Stimulated activated CD4-positive, alpha-beta T cell treated with anti-CD3 and anti-CD28 coated beads, Interleukin-12 subunit alpha, Interleukin-12 subunit beta, amount 100 ng/mL, for 24 hours (primary cell): ENCODE measurements around the gene SLC39A5.

ENCODE experiments used
- DNase-seq, 2 experiments: peaks; one replicate each; pipeline ENCODE4 v3.0.0-alpha.2; 2020; ENCODE audit warnings: low read depth in 2 of 2

The SLC39A5 gene

DNA sequence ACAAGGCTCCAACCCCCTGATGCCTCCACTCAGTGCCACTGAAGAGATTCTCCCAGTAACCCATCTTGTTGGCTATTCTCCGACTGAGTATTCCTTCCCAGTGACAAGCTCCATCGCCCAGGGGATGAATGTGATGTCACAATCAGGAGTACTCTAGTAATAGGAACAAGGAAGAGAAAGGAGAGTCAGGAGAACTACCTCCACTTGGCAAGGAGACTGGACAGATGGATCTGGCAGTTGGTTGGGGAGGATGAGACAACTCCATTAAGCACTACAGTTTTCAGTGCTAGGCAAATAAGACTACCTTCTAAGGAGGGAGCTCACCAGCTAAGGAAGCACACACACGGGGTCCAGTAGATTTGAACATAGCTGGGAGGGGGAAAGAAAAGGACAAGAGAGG lies 13.4 kb upstream of the SLC39A5 start:
- DNase-seq, result no peak

DNA sequence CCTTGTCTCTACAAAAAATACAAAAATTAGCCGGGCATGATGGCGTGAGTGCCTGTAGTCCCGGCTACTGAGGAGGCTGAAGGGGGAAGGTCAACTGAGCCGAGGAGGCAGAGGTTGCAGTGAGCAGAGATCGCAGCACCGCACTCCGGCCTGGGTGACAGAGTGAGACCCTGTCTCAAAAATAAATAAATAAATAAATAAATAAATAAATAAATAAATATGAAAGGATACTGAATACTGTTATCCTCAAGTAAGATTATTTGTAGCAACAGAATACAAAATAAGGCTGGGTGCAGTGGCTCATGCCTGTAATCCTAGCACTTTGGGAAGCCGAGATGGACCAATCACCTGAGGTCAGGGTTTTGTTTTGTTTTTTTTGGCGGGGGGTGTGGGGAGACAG lies 10.0 kb upstream of the SLC39A5 start:
- DNase-seq, result no peak

DNA sequence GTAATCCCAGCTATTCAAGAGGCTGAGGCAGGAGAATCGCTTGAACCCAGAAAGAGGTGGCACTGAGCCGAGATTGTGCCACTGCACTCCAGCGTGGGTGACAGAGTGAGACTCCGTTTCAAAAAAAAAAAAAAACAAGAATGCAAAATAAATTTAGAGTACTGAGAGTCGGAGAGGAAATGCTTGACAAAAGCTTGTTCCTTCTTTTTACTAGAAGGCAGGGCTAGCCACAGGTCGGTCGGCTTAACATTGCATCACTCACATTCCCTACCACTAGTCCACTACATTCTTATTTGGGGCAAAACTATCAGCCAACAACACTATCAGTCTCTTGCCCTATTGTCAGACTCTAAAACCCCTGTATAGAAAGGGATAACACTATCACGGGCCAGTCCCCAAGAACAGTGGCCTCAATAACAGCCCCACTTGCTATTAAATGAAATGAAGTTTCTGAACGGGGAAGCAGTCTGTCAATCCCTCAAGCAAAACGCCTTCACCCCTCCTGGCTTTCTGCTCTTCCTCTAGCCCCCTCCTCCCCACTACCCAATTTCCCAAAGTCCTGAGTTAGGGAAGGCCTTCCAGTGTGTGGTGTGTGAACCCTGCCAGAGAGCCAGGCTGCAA lies 9.1 kb upstream of the SLC39A5 start:
- DNase-seq, result no peak

DNA sequence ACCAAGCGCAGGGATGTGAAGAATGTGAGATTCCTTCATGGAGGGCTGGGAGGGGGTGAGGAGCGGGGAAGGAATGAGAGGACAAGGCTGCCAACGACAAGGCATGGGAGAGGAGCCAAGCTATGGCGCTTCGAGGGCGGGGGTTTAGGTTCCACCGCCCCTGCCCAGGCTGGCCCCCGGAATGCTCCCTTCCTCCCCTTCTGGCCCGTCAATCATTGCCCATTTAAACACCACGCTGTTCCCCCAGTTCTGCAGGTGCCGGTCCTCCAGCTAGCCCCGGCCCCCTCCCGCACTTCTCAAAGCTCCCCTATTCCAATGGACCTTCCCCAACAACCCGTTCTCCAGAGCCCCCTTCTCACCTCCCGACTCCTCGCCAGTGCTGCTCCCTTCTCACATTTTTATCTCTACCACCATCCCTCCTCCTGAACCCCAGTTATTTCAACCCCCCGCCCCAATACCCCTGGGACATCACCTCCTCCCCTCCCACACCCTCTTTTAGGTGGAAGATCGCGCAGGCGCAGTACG lies 8.6 kb upstream of the SLC39A5 start:
- DNase-seq, result no peak

DNA sequence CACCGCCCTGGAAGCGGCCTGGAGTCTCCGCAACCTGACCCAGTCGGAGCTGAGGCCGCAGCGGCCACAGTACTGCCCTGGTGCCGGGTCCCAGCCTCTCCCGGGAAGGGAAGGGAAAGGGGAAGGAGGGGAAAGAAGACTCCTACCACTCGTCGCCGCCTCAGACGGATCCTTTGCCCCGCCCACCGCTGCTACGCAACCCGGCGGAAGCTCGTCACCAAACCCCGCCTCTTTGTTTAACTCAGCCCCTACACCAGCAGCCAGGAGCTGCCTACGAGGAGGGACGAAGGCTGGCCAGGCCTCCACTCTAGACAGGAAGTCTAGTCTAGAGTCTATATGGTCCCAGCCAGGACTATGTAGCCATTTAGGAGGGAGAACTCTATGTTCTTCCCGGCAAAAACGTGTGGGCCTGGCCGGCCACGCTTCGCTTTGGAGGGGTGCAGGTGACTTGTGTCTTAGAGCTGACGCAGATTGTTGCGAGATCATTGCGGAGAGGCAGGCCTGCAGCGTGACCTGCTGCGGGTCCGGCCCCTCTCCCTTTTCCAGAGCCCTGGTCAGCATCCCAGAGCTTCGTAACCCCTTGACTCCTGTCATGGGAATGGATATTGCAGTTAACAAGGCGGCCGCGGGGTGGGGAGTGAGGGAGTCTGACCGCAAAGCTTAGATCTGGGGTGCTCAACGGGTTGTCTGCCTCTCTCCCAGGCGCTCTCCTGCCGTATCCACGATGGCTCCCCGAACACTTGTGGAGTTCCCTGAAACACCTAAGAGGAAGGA lies 7.9 kb upstream of the SLC39A5 start, which contains the start of gene RNF41:
Gene RNF41, minus strand, starts transcription at position 166 of the 774 bp plus-strand sequence. CDS start 7,875 bp downstream, outside the sequence.
- DNase-seq, result peak; percentile 89 to 92

DNA sequence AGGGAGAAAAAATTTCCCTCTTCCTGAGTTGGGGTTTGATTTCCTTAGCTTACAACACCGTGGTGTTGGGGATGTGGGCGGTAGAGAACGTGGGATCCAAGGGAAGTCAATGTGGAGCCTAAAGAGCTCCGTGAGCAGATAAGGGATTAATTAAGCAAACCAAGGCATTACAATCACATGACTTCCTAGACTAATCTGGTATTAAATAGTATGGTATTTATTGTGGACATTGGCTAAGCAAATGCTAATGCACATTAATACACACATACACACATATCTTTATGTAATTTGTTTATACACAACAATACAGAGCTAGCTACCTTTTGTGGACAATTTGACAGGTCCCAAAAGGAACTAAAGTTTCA lies 7.3 kb upstream of the SLC39A5 start:
- no peak for DNase-seq

DNA sequence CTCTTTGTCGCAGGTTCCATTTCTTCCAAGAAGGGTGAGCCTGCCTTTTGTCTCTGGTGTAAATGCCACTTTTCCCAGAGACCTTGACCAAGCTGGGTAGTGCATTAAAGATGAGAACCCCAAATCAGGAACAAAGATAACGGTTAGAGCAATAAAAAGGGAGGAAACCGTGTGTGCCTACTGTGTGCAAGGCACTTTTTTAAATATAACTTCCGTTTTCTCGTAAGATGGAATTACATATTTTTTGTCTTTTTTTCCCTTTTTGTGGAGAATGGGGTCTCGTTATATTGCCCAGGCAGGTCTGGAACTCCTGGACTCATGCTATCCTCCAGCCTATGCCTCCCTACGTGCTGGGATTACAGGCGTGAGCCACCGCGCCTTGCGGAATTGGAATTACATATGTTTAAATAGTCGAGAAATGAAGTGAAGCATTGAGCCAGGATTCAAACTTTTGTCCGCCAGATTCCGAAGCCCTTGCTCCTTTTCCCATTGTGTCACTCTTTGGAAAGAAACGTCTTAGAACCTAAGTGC lies 6.2 kb upstream of the SLC39A5 start:
- no peak for DNase-seq

DNA sequence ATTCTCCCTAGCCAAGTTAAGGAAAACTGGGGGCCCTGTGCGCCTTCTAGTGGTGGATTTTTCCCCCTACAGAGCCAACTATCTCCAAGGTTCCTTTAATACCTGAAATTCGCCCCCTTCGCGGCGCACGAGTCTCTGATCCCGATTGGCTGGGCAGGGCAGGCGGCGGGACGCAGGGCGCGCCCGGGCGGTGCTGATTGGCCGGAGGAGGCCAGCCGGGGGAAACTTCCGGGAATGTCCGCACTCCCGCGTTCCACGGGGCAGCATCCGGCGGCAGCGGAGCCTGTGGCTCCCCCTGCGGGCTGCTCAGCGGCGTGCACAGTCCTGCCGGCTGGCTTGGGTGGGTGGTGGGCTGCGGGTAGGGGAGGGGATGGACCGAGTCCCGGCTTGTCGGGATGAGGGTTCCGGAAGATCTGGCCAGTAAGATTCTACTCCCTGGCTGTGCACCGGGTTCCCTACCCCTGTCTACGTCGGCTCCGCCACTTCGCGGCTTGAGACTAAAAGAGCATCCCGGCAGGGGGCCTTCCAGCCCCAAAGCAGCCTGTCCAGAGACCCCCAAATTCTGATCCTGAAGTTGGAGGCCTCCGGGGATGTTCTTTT lies 5.6 kb upstream of the SLC39A5 start, which contains the start of gene NABP2:
Gene NABP2, plus strand, starts transcription at position 241 of the 600 bp plus-strand sequence. CDS start 515 bp downstream, outside the sequence.
- DNase-seq, result peak; percentile 90 to 94

DNA sequence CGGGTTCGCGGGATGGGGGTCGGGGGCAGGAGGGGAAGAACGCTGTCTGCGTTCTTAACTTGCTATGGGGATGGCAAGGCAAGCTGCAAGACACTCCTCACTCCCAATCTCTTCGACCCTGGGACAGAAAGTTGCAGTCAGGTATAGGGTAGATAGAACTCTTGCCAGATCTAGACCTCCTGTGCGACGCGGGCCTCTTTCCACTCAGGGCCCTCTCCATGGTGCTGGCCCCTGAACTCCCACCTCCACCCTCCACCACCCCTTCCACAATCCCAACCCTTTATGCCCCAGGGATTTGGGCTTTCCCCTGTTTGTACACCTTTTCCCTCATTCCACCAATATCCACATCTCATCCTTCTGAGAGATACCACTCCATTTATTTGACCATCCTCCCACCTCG lies 4.9 kb upstream of the SLC39A5 start:
- no peak for DNase-seq

DNA sequence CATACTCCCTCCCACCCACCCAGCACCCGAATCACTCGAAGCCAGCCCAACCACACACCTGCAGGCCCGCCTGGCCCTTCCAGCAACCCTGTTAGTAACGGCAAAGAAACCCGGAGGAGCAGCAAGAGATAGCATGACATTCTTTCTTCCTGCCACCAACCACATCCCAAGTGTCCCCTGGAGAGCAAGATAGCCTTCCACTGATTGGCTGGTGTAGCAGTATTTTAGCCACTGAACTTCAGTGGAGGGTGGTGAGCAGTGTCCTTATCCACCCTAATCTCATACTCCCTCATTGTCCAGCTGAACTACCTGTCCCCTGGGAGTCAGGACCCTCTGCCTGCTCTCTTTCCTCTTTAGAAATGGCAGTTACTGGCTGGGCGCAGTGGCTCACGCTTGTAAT lies 769 bp upstream of the SLC39A5 start:
- DNase-seq, result no peak

DNA sequence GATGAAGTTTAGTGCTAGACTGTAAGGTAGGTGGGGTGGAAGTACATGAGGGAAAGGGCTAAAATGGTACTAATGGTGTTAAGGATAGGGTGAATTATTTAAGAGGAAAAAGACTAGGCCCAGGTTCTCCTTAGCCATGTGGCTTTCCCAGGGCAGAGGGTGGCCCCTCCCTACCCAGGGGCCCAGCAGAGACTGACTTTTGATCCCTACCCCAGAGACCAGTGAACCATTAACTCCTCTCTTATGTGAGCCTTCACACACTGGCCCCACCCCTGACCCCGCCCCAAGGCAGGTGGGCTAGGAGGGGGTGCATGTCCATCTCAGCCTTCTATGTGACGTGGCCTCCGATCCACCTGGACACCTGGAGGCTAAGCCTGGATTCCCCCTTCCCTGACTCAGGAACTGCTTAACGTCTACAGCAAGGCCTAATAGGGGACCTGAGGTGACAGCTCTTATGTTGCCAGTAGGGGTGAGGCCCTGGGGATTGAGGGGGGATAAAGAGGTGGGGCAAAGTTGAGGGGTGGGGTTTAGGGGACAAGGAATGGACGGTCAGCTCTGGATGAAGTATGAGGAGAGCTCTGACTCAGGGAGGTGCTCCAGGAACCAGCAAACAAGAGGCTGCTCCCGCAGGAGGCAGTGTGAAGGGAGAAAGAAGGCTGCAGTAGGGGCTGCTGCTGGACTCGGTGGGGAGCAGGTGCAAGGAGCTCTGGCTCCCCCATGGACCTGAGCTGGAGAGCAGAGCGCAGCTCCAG lies 757 bp downstream of the SLC39A5 start:
- DNase-seq, result no peak

DNA sequence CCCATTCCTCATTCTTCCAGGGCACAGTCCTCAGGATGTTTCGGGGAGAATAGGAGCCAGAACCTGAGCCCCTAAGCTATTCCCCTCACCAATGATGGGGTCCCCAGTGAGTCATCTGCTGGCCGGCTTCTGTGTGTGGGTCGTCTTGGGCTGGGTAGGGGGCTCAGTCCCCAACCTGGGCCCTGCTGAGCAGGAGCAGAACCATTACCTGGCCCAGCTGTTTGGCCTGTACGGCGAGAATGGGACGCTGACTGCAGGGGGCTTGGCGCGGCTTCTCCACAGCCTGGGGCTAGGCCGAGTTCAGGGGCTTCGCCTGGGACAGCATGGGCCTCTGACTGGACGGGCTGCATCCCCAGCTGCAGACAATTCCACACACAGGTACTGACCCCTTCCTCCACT lies 1.3 kb downstream of the SLC39A5 start:
- DNase-seq, result no peak

DNA sequence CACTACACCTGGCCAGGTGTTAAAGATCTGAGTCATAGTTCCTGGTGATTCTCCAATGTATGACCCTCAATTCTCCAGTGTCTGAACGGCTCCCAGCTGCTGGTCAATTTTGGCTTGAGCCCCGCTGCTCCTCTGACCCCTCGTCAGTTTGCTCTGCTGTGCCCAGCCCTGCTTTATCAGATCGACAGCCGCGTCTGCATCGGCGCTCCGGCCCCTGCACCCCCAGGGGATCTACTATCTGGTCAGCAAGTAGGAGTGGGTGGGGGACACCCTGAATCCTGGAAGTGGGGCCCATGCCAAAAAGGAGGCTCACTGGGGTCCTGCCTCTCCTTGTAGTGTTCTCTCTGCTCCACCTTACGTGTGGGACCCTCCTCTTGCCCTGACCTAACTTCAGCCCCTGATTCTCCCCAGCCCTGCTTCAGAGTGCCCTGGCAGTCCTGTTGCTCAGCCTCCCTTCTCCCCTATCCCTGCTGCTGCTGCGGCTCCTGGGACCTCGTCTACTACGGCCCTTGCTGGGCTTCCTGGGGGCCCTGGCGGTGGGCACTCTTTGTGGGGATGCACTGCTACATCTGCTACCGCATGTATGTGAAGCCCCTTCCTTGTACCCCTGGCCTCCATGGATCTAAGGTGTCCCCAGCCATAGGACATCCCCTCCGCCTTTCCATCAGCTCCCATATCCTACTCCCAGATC lies 5.0 kb downstream of the SLC39A5 start:
- no peak for DNase-seq

DNA sequence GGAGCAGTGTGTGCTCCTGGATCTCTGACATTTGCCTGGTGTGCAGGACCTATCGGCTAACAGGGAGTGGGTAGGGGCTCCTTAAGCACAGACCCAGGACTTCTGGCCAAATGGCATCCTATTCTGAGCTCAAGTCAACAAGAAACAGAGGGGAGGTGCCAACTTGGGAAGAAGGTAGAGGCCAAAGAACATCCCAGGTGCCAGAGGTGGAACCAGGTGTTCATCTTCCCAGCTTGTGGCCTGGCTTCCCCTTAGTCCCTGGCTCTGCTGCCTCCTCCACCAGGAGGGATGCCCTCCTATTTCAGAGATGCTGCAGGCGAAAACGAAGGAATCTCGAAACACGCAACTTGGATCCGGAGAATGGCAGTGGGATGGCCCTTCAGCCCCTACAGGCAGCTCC lies 6.2 kb downstream of the SLC39A5 start:
- no peak for DNase-seq

DNA sequence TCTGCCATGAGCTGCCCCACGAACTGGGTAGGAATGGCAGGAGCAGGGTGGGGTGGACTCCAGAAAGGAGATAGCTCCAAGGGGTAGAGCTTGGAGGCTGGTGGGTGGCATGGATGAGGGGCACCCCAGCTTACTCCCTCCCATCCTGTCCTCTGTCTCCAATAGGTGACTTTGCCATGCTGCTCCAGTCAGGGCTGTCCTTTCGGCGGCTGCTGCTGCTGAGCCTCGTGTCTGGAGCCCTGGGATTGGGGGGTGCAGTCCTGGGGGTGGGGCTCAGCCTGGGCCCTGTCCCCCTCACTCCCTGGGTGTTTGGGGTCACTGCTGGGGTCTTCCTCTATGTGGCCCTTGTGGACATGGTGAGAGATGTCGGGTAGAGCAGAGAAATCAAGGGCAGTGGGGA lies 7.1 kb downstream of the SLC39A5 start:
- no peak for DNase-seq

DNA sequence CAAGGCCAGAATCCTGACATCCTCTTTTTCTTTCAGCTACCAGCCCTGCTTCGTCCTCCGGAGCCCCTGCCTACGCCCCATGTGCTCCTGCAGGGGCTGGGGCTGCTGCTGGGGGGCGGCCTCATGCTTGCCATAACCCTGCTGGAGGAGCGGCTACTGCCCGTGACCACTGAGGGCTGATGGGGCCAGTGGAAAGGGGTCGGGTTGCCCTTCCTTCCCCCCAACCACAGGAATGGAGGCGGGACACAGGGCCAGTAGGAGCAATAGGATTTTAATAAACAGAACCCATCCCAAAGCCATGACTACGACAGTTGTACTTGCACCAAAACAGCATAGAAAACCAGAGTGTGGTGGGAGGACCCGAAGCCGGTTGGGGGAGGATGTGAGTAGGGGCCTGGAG lies 7.7 kb downstream of the SLC39A5 start:
- DNase-seq, result no peak

DNA sequence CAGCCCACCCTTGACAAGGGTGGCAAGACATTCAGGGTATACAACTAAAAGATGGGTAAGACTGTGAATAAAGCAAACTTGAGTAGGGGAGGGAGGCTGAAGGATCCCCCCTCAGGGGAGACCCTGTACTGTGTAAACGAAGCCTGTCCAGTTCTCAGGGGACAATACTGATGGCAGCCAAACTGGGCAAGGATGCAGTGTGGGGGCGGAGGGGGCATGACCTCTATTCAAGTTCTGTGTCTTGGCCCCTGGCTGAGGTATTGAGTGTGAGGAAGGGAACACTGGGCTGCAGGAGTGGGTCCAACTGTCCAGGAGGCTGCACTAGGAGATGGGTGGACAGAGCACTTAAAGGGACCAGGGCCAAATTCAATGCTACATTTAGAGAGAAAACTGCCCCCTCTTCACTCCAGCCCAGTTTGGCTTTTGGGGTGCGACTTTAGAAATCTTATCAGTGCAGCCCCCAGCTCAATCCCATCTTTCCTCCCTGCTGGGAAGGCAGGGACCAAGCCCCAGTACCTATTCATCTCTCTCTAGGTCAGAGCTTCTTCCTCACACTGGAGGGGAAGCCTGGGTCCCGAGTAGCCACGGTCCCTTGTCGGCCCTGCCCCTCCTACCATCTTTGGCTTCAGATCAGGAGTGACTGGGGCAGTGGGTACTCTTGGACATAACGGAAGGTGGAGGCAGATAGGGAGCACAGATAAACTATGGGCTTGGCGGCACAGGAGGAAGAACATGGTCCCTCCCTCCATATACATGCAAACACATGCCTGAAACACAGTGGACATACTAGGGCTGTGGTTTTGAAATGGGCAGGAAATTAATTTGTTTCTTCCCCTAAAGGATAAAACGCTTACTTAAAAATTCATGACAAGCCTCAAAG lies 11.8 kb downstream of the SLC39A5 start:
- no peak for DNase-seq

DNA sequence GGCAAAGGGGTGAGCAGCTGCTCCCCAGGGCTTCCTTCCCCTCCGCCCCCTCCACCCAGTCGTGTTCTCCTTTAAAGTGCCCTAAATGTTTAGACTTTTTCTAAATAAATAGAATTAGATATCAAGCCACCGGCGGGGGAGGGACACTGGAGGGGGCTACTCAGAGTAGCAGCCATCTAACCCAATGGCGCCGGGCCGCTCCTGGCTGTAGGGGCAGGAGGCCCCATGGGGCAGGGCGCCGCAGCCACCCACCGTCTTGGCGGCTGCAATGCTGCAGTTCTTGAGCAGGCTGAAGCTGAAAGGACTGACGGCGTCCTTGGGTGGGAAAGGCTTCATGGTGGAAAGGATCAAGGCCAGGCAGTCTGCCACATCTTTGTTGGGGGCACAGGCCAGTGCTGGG lies 13.1 kb downstream of the SLC39A5 start:
- no peak for DNase-seq

DNA sequence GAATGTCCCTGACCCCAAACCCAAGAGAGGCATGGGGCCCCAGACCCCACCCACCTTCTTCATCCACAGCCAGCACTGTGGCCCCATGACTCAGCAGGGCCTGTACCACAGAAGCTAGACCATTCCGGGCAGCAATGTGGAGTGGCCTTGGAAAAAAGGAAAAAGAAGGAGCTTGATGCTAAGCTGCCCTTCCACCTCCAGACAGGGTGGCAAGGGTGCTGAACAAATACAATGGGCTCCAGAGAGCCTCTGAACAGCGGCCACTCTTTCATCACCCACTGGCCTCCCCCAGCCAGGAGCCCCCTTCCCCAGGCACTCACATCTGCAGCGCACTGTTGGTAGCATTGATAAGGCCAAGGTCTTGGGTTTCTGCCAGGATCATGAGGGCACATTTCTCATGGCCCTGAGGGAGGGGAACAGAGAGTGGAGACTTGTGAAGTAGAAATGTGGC lies 13.9 kb downstream of the SLC39A5 start:
- DNase-seq, result no peak

DNA sequence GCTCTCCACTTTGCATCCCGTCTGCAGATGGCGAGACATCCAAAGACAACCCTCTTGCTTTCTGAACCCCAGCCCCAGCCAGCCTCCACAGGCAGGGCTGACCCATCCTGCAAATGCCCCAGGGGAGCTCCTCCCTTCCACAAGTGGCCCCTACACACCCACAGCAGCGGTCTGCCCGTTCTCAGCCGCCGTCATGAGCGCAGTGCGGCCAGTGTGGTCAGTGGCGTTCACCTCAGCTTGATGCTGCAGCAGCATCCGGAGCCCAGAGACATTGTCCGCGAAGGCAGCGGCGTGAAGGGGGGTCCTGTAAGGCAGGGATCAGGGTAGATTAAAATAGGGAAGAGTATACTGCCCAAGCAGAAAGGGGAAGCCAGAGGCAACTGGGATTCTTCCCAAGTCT lies 14.6 kb downstream of the SLC39A5 start:
- DNase-seq, result no peak
